Astrocyte (in vitro differentiated cells and primary cell): ENCODE results near the gene PACS2. TPM values are rescaled to one million over a fixed set of nuclear protein-coding genes. Genes with fewer than 3 reads are reported as not detected.

ENCODE experiments used
- DNase-seq: peaks from one replicate; pipeline ENCODE4 v3.0.0-alpha.2; 2010; ENCODE audit warnings: low read depth
- FAIRE-seq: peaks from 2 replicates; lab custom pipeline; 2011; peaks lifted over from hg19 to GRCh38; lab: Jason Lieb, UNC
- H2AFZ ChIP-seq: 2 replicates; pipeline ENCODE4 v1.6.0; 2012; ENCODE audit warnings: low read depth, low read length, inconsistent platforms
- H3K27ac ChIP-seq: 2 replicates; pipeline ENCODE4 v1.5.1; 2011; ENCODE audit warnings: low read depth, low read length, inconsistent platforms
- H3K27me3 ChIP-seq: 2 replicates; pipeline ENCODE4 v1.6.0; 2011; ENCODE audit warnings: low read length, inconsistent platforms; ENCODE audit not compliant: insufficient read depth
- H3K36me3 ChIP-seq: 2 replicates; pipeline ENCODE4 v1.5.1; 2011; ENCODE audit warnings: low read length, inconsistent platforms; ENCODE audit not compliant: insufficient read depth
- H3K4me1 ChIP-seq: 2 replicates; pipeline ENCODE4 v1.5.1; 2011; ENCODE audit warnings: low read length, inconsistent platforms; ENCODE audit not compliant: insufficient read depth
- H3K4me2 ChIP-seq: 2 replicates; pipeline ENCODE4 v1.6.0; 2012; ENCODE audit warnings: low read length, inconsistent platforms
- H3K4me3 ChIP-seq: 2 replicates; pipeline ENCODE4 v1.5.1; 2011; ENCODE audit warnings: low read depth, mild to moderate bottlenecking, low read length, inconsistent platforms; ENCODE audit not compliant: insufficient read depth
- H3K79me2 ChIP-seq: 2 replicates; pipeline ENCODE4 v1.6.0; 2012; ENCODE audit warnings: mild to moderate bottlenecking, low read length, inconsistent platforms; ENCODE audit not compliant: insufficient read depth
- H3K9ac ChIP-seq: 2 replicates; pipeline ENCODE4 v1.6.0; 2012; ENCODE audit warnings: mild to moderate bottlenecking, low read length, inconsistent platforms
- H3K9me3 ChIP-seq: 2 replicates; pipeline ENCODE4 v1.5.1; 2012; ENCODE audit warnings: low read depth, mild to moderate bottlenecking, low read length, inconsistent platforms; ENCODE audit not compliant: insufficient read depth
- H4K20me1 ChIP-seq: 2 replicates; pipeline ENCODE4 v1.6.0; 2012; ENCODE audit warnings: low read length, inconsistent platforms; ENCODE audit not compliant: insufficient read depth
- H3K27ac Mint-ChIP-seq: one replicate; pipeline ENCODE4 v1.8.0; 2021; ENCODE audit warnings: mild to moderate bottlenecking, mixed read lengths; ENCODE audit not compliant: unreplicated experiment
- H3K27me3 Mint-ChIP-seq: one replicate; pipeline ENCODE4 v1.8.0; 2021; ENCODE audit warnings: low read depth, mixed read lengths; ENCODE audit not compliant: unreplicated experiment
- H3K36me3 Mint-ChIP-seq: one replicate; pipeline ENCODE4 v1.8.0; 2021; ENCODE audit warnings: low read depth, mixed read lengths; ENCODE audit not compliant: unreplicated experiment
- H3K4me1 Mint-ChIP-seq: one replicate; pipeline ENCODE4 v1.8.0; 2021; ENCODE audit warnings: low read depth, mixed read lengths; ENCODE audit not compliant: unreplicated experiment
- H3K4me3 Mint-ChIP-seq: one replicate; pipeline ENCODE4 v1.8.0; 2021; ENCODE audit warnings: mild to moderate bottlenecking, moderate library complexity, mixed read lengths; ENCODE audit not compliant: unreplicated experiment
- H3K9me3 Mint-ChIP-seq: one replicate; pipeline ENCODE4 v1.8.0; 2021; ENCODE audit warnings: mild to moderate bottlenecking, mixed read lengths; ENCODE audit not compliant: unreplicated experiment
- EZH2 ChIP-seq: IDR thresholded peaks from 2 replicates; pipeline ENCODE4 v1.6.1; 2012; ENCODE audit warnings: mild to moderate bottlenecking, low read length, inconsistent platforms; ENCODE audit not compliant: insufficient read depth
- total RNA-seq: library from RNA; stranded (reverse); gene quantifications from 2 replicates; pipeline ENCODE4 v1.2.1, GENCODE V29; 2021
- TF ChIP-seq, protein P1 (sequence below): IDR thresholded peaks from 2 replicates; pipeline ENCODE4 v1.5.1; 2011; ENCODE audit warnings: low read depth, mild to moderate bottlenecking, inconsistent platforms, low read length, moderate library complexity; ENCODE audit not compliant: insufficient read depth

The PACS2 gene
- total RNA-seq, 1 donor from 2014 or later: 51.0 TPM

DNA sequence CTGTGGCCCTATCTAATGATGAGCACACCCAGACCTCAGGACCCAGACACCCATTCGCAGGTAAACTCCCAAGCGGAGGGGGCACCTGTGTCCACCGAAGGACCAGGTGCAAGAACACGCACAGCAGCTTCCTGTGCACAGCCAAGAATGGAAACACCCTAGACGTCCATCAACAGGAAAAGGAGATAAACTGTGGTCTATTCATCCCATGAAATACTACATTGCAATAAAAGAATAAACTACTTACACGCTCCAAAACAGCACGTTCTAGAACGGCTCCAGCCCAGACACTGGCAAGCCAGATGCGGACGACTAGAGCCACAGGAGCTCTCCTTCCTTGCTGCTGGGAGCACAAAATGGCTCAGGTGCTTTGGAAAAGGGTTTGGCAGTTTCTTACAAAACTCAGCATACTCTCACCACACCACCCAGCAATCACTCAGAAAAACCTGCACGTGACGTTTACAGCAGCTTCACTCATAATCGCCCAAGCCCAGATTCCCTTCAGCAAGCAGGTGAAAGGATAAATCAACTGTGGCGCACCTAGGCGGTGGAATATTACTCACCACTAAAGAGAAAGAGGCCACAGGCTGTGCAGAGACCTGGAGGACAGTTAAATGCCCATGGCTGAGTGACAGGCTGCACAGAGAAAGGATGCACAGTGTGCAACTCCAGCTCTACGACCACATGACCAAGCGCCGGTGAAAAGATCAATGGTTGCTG is 34.7 kb upstream of the PACS2 start:
- Mint-ChIP-seq H3K36me3 (peaks cover 7% of the 10 kb centered on the region), H3K27me3 (no peaks in the 10 kb centered on the region), H3K4me3 (no peak overlapping the region), H3K27ac (peak overlapping the region; percentile 44), H3K9me3 (no peaks in the 10 kb centered on the region), H3K4me1 (peaks cover 12% of the 10 kb centered on the region)
- Histone ChIP-seq H3K27ac (no peak overlapping the region), H3K79me2 (peaks cover 39% of the 10 kb centered on the region), H3K27me3 (no peaks in the 10 kb centered on the region), H3K9me3 (no peaks in the 10 kb centered on the region), H2AFZ (no peak overlapping the region), H3K36me3 (no peaks in the 10 kb centered on the region), H3K4me1 (no peaks in the 10 kb centered on the region), H3K9ac (no peak overlapping the region), H3K4me3 (no peak overlapping the region), H3K4me2 (no peak overlapping the region), H4K20me1 (peaks cover 61% of the 10 kb centered on the region)
- no peak for FAIRE-seq
- no peak for DNase-seq
- TF ChIP-seq EZH2: no peak
- TF ChIP-seq, protein P1, sequence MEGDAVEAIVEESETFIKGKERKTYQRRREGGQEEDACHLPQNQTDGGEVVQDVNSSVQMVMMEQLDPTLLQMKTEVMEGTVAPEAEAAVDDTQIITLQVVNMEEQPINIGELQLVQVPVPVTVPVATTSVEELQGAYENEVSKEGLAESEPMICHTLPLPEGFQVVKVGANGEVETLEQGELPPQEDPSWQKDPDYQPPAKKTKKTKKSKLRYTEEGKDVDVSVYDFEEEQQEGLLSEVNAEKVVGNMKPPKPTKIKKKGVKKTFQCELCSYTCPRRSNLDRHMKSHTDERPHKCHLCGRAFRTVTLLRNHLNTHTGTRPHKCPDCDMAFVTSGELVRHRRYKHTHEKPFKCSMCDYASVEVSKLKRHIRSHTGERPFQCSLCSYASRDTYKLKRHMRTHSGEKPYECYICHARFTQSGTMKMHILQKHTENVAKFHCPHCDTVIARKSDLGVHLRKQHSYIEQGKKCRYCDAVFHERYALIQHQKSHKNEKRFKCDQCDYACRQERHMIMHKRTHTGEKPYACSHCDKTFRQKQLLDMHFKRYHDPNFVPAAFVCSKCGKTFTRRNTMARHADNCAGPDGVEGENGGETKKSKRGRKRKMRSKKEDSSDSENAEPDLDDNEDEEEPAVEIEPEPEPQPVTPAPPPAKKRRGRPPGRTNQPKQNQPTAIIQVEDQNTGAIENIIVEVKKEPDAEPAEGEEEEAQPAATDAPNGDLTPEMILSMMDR: no peak

DNA sequence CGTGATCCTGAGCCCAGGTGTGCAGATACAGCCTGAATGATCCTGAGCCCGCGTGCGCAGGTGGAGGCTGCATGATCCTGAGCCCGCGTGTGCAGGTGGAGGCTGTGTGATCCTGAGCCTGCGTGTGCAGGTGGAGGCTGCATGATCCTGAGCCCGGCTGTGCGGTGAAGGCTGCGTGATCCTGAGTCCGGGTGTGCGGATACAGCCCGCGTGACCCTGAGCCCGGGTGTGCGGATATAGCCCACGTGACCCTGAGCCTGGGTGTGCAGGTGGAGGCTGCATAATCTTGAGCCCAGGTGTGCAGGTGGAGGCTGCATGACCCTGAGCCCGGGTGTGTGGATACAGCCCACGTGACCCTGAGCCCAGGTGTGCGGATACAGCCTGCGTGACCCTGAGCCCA is 34.0 kb upstream of the PACS2 start:
- H3K27me3 Mint-ChIP-seq: no peaks in the 10 kb centered on the region
- TF ChIP-seq, protein P1: no peak
- TF ChIP-seq EZH2: no peak
- peaks cover 36% of the 10 kb centered on the region for H3K79me2 ChIP-seq

DNA sequence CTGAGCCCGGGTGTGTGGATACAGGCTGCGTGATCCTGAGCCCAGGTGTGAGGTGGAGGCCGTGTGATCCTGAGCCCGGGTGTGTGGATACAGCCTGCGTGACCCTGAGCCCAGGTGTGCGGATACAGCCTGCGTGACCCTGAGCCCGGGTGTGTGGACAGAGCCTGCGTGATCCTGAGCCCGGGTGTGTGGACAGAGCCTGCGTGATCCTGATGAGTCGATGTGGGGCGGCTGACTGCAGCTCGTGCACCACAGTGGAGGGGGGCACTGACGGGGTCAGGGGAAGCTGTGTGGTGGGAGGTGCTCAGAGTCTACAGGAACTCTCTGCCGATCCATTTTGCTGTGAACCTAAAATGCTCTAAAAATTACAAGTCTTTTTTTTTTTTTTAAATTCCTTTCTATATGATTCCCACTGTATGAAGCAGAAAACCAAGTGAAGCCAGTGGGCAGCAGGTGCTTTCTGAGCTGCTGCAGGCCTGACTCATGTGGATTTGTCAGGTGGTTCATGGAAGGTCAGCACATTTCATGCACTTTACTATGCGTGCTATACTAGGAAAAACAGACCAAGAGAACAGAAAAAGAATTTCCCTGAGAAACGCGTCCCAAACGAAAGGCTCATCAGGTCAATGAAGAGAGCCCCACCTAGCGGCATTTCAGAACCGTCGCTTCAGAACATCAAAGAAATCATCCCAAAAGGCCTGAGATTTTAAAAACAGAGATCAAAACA is 33.0 kb upstream of the PACS2 start:
- Histone ChIP-seq H3K4me3 (no peak overlapping the region), H3K9me3 (no peaks in the 10 kb centered on the region), H3K4me1 (no peaks in the 10 kb centered on the region), H3K27ac (no peak overlapping the region), H2AFZ (no peak overlapping the region), H3K79me2 (peaks cover 42% of the 10 kb centered on the region), H3K27me3 (no peaks in the 10 kb centered on the region), H3K36me3 (no peaks in the 10 kb centered on the region), H3K4me2 (no peak overlapping the region), H3K9ac (no peak overlapping the region), H4K20me1 (peaks cover 65% of the 10 kb centered on the region)
- DNase-seq (peak; percentile 56), FAIRE-seq (peak; percentile 17)
- no peak overlapping the region for H3K27ac Mint-ChIP-seq
- no peak overlapping the region for H3K4me3 Mint-ChIP-seq
- no peak for TF ChIP-seq EZH2
- TF ChIP-seq, protein P1: peak; percentile 79
- no peaks in the 10 kb centered on the region for H3K9me3 Mint-ChIP-seq
- peaks cover 6% of the 10 kb centered on the region for H3K4me1 Mint-ChIP-seq
- H3K36me3 Mint-ChIP-seq: peaks cover 7% of the 10 kb centered on the region
- H3K27me3 Mint-ChIP-seq: no peaks in the 10 kb centered on the region

More for the DNA sequence above, 34.0 kb upstream of the PACS2 start:
- DNase-seq (no peak), FAIRE-seq (no peak)
- H3K4me2 ChIP-seq: no peak overlapping the region
- H3K4me3 ChIP-seq: no peak overlapping the region
- Mint-ChIP-seq H3K27ac (no peak overlapping the region), H3K4me3 (no peak overlapping the region), H3K4me1 (peaks cover 8% of the 10 kb centered on the region), H3K36me3 (peaks cover 7% of the 10 kb centered on the region), H3K9me3 (no peaks in the 10 kb centered on the region)
- H4K20me1 ChIP-seq: peaks cover 58% of the 10 kb centered on the region
- no peak overlapping the region for H3K27ac ChIP-seq
- H3K27me3 ChIP-seq: no peaks in the 10 kb centered on the region
- no peak overlapping the region for H3K9ac ChIP-seq
- no peaks in the 10 kb centered on the region for H3K4me1 ChIP-seq
- no peaks in the 10 kb centered on the region for H3K9me3 ChIP-seq
- H2AFZ ChIP-seq: no peak overlapping the region
- H3K36me3 ChIP-seq: no peaks in the 10 kb centered on the region
